Heart left ventricle (tissue), 13 donors: Measurements from ENCODE around the gene ATCAY.

Experiments used
- POLR2A ChIP-seq, 2 donors: fragments of 450-650 bp; IDR thresholded peaks; one replicate each; pipeline ENCODE4 v1.6.1; 2017; ENCODE audit warnings: antibody characterized with exemption in 2 of 2, mild to moderate bottlenecking in 2 of 2, moderate library complexity in 2 of 2
- TF ChIP-seq, protein P1 (sequence below), 12 donors: fragments of 200-600 bp; sonication (generic) in 4 of 12; IDR thresholded peaks; one replicate each; pipeline versions ENCODE4 v1.5.0 to v1.8.0; 2018 to 2022; ENCODE audit warnings: antibody characterized with exemption in 12 of 12, mild to moderate bottlenecking in 5 of 12
- donor health status: ischemic (EF 13 %, LVEDD 7.1; RV severe dilation, severe dysfunction).
- donor health status: DM: no; HTN: yes; CAD: no.
- donor health status: DM: no; HTN: no; CAD: no.
- donor health status: ischemic (EF 25% LVEDD 6.9; RV normal size, moderate dysfunction).
- donor health status: ischemic (EF 25% LVEDD 5.7; RV mildly dilated, moderate dysfunction).
- donor health status: ischemic (EF 35%, LVEDD 5.7; RV mildly dilated, moderate dysfunction).
- donor health status: nonischemic (EF 11% LVEDD 7.7; RV severe dilation, severe dysfunction).
- donor health status: DM: yes; HTN: yes; CAD: no.
- donor health status: PGD.
- donor health status: ischemic (EF 29% LVEDD 5.4; RV normal size, mild dysfunction).
- donor health status: nonischemic (EF 23%, LVEDD 6.1; RV moderate dilation, normal function).

DNA sequence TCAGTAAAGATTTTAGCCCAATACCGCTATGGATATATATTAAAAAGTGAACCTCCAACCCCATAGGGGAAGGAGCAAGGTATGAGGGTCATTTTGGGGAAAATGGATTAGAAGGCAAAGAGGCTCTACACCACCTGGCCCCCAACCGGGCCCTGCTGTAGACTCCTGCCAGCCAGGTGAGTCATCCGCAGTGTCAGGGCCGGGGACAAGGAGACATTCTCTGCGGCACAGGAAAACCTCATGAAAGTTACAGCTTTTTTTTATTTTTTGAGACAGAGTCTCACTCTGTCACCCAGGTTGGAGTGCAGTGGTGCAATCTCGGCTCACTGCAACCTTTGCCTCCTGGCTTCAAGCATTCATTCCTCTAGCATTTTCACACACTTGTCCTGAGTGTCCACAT lies 43.6 kb upstream of the ATCAY start:
- TF ChIP-seq, protein P1, sequence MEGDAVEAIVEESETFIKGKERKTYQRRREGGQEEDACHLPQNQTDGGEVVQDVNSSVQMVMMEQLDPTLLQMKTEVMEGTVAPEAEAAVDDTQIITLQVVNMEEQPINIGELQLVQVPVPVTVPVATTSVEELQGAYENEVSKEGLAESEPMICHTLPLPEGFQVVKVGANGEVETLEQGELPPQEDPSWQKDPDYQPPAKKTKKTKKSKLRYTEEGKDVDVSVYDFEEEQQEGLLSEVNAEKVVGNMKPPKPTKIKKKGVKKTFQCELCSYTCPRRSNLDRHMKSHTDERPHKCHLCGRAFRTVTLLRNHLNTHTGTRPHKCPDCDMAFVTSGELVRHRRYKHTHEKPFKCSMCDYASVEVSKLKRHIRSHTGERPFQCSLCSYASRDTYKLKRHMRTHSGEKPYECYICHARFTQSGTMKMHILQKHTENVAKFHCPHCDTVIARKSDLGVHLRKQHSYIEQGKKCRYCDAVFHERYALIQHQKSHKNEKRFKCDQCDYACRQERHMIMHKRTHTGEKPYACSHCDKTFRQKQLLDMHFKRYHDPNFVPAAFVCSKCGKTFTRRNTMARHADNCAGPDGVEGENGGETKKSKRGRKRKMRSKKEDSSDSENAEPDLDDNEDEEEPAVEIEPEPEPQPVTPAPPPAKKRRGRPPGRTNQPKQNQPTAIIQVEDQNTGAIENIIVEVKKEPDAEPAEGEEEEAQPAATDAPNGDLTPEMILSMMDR (IDR thresholded peaks at IDR 0.05), result no peak
- TF ChIP-seq POLR2A (IDR thresholded peaks at IDR 0.05), result no peak
